Breast epithelium (tissue), 3 donors: Measurements from ENCODE around the gene PGP.

Experiments
- POLR2A ChIP-seq: fragments of 450-650 bp; IDR thresholded peaks from one replicate; pipeline ENCODE4 v1.6.1; 2016; ENCODE audit warnings: antibody characterized with exemption, mild to moderate bottlenecking, moderate library complexity
- TF ChIP-seq, protein P1 (sequence below), 3 donors: fragments of 450-650 bp; IDR thresholded peaks; one replicate each; pipeline ENCODE4 v1.5.1; 2016 to 2017; ENCODE audit warnings: antibody characterized with exemption in 3 of 3, mild to moderate bottlenecking in 3 of 3, moderate library complexity in 3 of 3

DNA sequence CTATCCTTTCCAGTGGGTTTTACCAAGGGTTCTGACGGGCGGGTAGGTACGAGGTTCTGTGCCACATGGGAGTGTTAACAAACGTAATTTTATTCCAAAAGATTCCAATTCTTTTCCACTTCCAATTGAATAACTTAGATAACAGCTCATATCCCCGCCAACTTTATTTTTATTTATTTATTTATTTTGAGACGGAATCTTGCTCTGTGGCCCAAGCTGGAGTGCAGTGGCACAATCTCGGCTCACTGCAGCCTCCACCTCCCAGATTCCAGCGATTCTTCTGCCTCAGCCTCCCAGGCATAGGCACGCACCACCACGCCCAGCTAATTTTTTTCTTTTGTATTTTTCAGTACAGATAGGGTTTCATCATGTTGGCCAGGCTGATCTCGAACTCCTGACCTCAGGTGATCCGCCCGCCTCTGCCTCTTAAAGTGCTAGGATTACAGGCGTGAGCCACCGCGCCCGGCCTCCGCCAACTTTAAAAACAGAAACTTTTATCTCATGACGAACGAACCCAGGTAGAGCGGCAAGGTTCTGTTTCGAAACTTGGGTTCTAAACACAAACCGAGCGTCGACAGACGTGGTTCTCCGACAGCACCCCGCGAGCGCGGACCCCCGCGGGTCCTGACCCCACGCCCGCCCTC, 36.1 kb upstream of the PGP start:
- TF ChIP-seq, protein P1, sequence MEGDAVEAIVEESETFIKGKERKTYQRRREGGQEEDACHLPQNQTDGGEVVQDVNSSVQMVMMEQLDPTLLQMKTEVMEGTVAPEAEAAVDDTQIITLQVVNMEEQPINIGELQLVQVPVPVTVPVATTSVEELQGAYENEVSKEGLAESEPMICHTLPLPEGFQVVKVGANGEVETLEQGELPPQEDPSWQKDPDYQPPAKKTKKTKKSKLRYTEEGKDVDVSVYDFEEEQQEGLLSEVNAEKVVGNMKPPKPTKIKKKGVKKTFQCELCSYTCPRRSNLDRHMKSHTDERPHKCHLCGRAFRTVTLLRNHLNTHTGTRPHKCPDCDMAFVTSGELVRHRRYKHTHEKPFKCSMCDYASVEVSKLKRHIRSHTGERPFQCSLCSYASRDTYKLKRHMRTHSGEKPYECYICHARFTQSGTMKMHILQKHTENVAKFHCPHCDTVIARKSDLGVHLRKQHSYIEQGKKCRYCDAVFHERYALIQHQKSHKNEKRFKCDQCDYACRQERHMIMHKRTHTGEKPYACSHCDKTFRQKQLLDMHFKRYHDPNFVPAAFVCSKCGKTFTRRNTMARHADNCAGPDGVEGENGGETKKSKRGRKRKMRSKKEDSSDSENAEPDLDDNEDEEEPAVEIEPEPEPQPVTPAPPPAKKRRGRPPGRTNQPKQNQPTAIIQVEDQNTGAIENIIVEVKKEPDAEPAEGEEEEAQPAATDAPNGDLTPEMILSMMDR (IDR thresholded peaks at IDR 0.05): no peak
- no peak for TF ChIP-seq POLR2A
